ENCODE data around the gene SOHLH1. TPM values are rescaled to one million over a fixed set of nuclear protein-coding genes. Genes with fewer than 3 reads are reported as not detected.

SOHLH1 gene
- total RNA-seq, 1 donor from 2014 or later = not detected

DNA sequence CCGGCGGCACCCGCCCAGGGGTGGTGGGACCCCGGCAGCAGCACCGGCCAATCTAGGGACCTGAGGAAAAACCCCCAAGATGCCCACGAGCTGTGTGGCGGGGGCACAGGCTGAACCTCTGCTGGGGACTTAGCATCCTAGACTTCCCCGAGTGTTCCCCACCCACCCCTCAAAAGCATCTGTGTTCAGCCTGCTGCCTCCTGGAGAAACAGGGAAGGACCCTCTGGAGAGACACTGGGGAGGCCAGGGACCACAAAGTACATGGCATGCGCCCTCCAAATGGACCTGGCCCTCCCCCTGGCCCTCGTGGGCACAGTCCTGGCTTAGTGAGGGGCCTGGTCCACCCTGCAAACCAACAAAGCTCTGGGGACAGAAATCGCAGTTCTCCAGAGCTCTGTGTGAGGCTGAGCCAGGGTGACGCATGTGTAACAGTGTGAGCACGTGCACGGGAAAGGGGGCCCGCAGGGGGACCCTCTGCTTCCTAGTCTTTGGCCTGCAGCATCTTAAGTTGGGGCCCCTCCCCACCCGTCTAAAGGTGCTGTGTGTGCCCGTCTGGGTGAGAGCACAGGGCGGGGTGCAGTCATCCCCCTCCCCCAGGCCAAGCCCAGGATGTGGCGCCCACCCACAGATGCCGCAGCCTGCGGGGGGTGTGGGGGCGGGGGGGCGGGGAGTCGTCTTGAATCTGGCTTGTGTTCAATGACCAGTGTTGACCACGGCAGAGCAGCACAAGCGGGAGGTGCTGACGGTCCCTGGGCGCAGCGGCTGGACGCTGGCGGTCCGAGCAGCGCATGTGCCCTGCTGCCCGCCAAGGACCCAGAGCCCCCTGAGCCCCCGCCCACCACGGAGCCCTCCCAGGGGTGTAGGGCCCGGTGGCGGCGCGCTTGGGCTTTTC is 2.0 kb upstream of the SOHLH1 start:
- Histone ChIP-seq H3K27me3 (peaks cover 10% of the 10 kb centered on the region), H3K27ac (no peak overlapping the region), H3K4me1 (peaks cover 6 to 7% of the 10 kb centered on the region in 2 donors), H3K4me3 (peak overlapping the region in 1 of 2 donors; percentile 31), H3K36me3 (no peaks in the 10 kb centered on the region), H3K9me3 (no peaks in the 10 kb centered on the region)
- intact Hi-C loops (cut with DNase I) = no loop called here
- TF ChIP-seq, protein P1, sequence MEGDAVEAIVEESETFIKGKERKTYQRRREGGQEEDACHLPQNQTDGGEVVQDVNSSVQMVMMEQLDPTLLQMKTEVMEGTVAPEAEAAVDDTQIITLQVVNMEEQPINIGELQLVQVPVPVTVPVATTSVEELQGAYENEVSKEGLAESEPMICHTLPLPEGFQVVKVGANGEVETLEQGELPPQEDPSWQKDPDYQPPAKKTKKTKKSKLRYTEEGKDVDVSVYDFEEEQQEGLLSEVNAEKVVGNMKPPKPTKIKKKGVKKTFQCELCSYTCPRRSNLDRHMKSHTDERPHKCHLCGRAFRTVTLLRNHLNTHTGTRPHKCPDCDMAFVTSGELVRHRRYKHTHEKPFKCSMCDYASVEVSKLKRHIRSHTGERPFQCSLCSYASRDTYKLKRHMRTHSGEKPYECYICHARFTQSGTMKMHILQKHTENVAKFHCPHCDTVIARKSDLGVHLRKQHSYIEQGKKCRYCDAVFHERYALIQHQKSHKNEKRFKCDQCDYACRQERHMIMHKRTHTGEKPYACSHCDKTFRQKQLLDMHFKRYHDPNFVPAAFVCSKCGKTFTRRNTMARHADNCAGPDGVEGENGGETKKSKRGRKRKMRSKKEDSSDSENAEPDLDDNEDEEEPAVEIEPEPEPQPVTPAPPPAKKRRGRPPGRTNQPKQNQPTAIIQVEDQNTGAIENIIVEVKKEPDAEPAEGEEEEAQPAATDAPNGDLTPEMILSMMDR (IDR thresholded peaks at IDR 0.05) = no peak
- DNase-seq (ENCODE audit: low spot score in 2 of 2) = no peak

DNA sequence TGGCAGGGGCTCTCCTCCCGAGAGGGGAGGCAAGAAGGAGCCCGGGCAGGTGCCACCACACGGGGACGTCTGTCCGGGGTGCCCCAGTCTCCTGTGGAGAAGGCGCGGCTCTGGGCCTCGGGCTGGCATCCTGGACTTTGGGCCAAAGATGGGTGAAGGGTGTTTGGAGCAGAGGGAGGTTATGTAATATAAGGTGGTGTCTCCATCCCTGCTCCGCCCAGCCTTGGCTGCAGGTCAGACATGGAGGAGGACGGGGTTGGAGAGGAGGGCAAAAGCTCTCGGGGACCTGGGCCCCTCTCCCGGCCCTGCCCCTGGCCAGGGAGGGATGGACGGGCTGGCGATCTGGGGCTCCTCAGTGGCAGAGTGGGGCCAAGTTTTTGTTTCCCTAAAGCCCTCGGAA is 1.2 kb upstream of the SOHLH1 start:
- Histone ChIP-seq H3K9me3 (no peaks in the 10 kb centered on the region), H3K27me3 (peaks cover 10% of the 10 kb centered on the region), H3K4me3 (no peak overlapping the region), H3K27ac (no peak overlapping the region), H3K36me3 (no peaks in the 10 kb centered on the region), H3K4me1 (peaks cover 6 to 7% of the 10 kb centered on the region in 2 donors)
- TF ChIP-seq, protein P1 (IDR thresholded peaks at IDR 0.05) = no peak
- DNase-seq (ENCODE audit: low spot score in 2 of 2) = no peak
- intact Hi-C loops (cut with DNase I) = no loop called here

DNA sequence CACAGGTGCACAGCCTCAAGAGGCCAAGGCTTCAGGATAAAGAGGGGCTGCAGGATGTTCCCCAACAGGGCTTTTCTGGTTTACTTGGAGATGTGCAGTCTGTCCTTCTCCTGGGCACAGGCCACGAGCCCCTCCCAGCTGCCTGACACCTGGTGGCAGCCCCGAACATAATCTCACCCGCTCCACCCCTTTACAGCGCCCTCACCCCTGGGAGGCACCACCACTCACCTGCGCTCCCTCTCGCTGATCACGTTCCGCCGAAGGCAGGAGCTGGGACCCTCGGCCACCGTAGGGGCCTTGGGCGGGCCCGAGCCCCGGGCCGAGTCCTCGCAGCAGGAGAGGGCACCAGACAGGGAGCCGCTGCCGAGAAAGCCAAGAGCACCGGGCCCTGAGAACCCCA is 514 bp downstream of the SOHLH1 start:
- peaks cover 10% of the 10 kb centered on the region for H3K27me3 ChIP-seq
- H3K4me3 ChIP-seq = no peak overlapping the region
- intact Hi-C loops (cut with DNase I) = no loop called here
- no peaks in the 10 kb centered on the region for H3K36me3 ChIP-seq
- no peak overlapping the region for H3K27ac ChIP-seq
- no peak for DNase-seq (ENCODE audit: low spot score in 2 of 2)
- peaks cover 6 to 7% of the 10 kb centered on the region in 2 donors for H3K4me1 ChIP-seq
- no peaks in the 10 kb centered on the region for H3K9me3 ChIP-seq
- TF ChIP-seq, protein P1 (IDR thresholded peaks at IDR 0.05) = no peak

DNA sequence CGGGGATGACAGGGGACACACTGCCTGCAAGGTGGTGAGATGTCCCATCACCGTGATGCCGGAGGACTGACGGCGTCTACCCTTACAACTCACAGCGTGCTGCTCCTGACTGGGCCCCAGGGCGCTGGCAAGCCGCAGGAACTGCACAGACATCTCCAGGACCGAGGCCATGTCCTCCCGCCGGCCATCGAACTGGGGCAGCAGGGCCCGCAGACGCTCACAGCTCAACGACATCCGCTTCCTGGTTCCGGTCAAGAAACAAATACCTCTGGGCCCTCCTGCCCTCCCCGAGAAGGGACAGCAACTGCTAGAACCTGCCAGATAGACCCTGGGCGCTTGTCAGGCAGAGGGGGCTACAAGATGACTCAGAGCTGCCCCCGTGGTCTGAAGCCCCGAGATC is 1.0 kb downstream of the SOHLH1 start:
- Histone ChIP-seq H3K4me3 (no peak overlapping the region), H3K9me3 (no peaks in the 10 kb centered on the region), H3K27me3 (peaks cover 10% of the 10 kb centered on the region), H3K4me1 (peaks cover 6 to 7% of the 10 kb centered on the region in 2 donors), H3K27ac (no peak overlapping the region), H3K36me3 (no peaks in the 10 kb centered on the region)
- DNase-seq (ENCODE audit: low spot score in 2 of 2) = no peak
- intact Hi-C loops (cut with DNase I) = no loop called here
- TF ChIP-seq, protein P1 (IDR thresholded peaks at IDR 0.05) = no peak

DNA sequence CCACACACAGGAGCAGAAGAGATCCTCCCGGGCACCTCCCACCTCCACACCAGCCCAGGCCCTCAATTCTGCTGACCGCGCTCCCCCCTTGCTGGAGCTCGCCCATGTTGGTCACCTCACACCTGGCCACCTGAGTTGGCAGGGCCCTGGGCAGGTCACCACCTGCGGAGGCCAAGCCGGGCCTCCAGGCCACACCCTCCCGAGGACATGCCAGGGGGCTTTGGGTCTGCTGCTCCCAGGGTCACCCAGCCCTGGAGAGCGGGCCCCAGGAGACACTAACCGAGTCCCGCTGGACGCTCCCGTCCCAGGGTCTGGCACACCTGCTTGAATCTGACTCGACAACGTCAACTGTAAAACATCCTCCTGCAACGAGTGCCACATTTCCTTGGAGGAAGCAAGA is 2.1 kb downstream of the SOHLH1 start:
- TF ChIP-seq, protein P1 (IDR thresholded peaks at IDR 0.05) = no peak
- Histone ChIP-seq H3K4me3 (no peak overlapping the region), H3K27me3 (peaks cover 8% of the 10 kb centered on the region), H3K9me3 (no peaks in the 10 kb centered on the region), H3K36me3 (no peaks in the 10 kb centered on the region), H3K27ac (no peak overlapping the region), H3K4me1 (peaks cover 5 to 6% of the 10 kb centered on the region in 2 donors)
- DNase-seq (ENCODE audit: low spot score in 2 of 2) = no peak
- intact Hi-C loops (cut with DNase I) = no loop called here
